Measurements from ENCODE around the gene DOCK2.
A peak's percentile ranks its signal among the peaks of the same experiment; 100 is the strongest.

The DOCK2 gene

DNA sequence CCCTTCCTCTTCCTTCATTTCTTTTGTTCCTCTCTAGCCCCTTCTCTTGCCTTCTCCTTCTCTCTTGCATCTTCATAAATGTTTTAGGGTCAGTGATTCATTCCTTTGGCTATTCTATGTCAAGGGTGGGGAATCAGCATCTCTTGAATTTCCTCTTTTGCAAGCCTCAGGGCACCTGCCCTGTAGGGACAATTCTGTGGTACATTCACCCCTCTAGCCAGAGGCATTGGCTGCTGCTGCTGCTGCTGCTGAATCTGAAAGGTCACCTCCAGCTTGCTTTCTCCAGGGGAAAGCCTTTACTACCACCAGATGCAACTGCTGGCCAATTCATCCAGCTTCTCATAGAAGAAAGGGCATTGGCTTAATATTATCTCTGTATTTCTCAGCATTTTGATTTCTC, 255.9 kb downstream of the DOCK2 start:
- Mint-ChIP-seq H3K4me1 (peaks cover 24% of the 10 kb centered on the region), H3K27me3 (no peaks in the 10 kb centered on the region), H3K9me3 (no peaks in the 10 kb centered on the region), H3K4me3 (no peak overlapping the region), H3K36me3 (peaks cover 26% of the 10 kb centered on the region), H3K27ac (peak overlapping the region; percentile 59)
- DNase-seq (ENCODE audit: low spot score in 2 of 2): no peak
- no peak for ATAC-seq (ENCODE audit: low read depth)

GRCh38 chr5:169893571-169893970, 256.5 kb downstream of the DOCK2 start:
- ATAC-seq (ENCODE audit: low read depth) (no peak), DNase-seq (ENCODE audit: low spot score in 2 of 2) (no peak)
- no peaks in the 10 kb centered on the region for H3K9me3 Mint-ChIP-seq
- no peaks in the 10 kb centered on the region for H3K27me3 Mint-ChIP-seq
- peaks cover 23% of the 10 kb centered on the region for H3K4me1 Mint-ChIP-seq
- H3K4me3 Mint-ChIP-seq: no peak overlapping the region
- no peak overlapping the region for H3K27ac Mint-ChIP-seq
- H3K36me3 Mint-ChIP-seq: peaks cover 25% of the 10 kb centered on the region

DNA sequence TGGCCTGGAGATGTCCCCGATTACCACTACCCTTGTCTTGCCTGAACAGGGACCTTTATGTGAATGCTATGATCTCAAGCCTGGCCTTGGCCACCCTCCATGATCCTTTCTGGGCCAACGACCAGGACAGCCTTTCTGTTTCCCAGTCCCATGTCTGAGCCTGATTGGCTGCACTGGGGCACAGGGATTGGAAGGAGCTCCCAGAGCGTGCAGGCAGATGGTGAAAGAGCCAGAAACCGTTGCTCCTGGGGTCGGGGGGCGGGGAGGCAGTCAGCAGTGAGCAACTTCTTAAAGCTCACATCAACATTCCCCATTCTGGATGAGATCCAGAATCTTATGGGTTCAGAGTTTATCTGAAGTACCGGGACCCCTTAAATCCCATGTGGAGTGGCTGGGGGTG, 258.9 kb downstream of the DOCK2 start:
- no peak for DNase-seq (ENCODE audit: low spot score in 2 of 2)
- H3K36me3 Mint-ChIP-seq: peaks cover 37% of the 10 kb centered on the region
- ATAC-seq (ENCODE audit: low read depth): no peak
- H3K27me3 Mint-ChIP-seq: no peaks in the 10 kb centered on the region
- H3K27ac Mint-ChIP-seq: no peak overlapping the region
- no peaks in the 10 kb centered on the region for H3K9me3 Mint-ChIP-seq
- H3K4me3 Mint-ChIP-seq: no peak overlapping the region
- peaks cover 26% of the 10 kb centered on the region for H3K4me1 Mint-ChIP-seq

DNA sequence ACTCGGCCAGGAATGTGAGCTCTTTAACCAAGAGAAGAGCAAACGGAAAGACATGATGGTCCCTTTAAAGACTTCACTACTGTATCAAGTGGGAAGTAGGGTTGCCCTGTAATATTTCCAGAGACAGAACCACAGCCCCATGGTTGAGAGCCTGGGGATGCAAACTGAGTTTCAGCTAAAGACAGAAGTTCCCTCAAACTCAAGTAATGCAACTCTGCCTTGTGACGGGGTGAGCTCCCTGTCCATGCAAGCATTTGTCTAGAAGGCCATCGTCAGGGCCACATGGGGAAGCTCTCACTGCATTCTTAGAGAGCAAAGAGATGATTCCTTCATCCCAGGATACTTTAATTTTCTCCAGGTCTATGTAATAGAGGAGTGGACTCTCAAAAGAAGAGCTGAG, 260.4 kb downstream of the DOCK2 start:
- Mint-ChIP-seq H3K4me1 (peaks cover 33% of the 10 kb centered on the region), H3K9me3 (no peaks in the 10 kb centered on the region), H3K27ac (no peak overlapping the region), H3K36me3 (peaks cover 45% of the 10 kb centered on the region), H3K4me3 (no peak overlapping the region), H3K27me3 (no peaks in the 10 kb centered on the region)
- no peak for ATAC-seq (ENCODE audit: low read depth)
- no peak for DNase-seq (ENCODE audit: low spot score in 2 of 2)

DNA sequence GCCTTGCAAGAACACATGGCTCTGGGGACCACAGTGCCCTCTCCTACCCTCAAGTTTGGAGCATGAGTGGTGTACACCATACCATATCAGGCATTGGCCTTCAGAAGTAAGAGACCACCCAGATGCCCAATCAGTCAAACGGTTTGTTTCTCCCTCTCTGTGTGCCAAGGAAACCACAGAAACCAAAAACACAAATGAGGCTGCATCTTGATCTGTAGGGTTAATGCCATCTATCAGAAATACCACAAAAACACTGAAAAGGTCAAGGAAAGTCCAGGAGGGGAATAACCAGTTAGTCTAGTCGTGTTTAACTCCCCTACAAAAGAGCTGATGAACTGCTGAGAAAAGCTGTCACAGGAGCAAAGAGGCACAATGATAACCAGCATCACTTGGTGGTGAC, 264.8 kb downstream of the DOCK2 start:
- no peaks in the 10 kb centered on the region for H3K9me3 Mint-ChIP-seq
- H3K4me1 Mint-ChIP-seq: peaks cover 29% of the 10 kb centered on the region
- H3K27ac Mint-ChIP-seq: peak overlapping the region; percentile 53
- ATAC-seq (ENCODE audit: low read depth) (no peak), DNase-seq (ENCODE audit: low spot score in 2 of 2) (no peak)
- H3K27me3 Mint-ChIP-seq: no peaks in the 10 kb centered on the region
- no peak overlapping the region for H3K4me3 Mint-ChIP-seq
- H3K36me3 Mint-ChIP-seq: peaks cover 31% of the 10 kb centered on the region

DNA sequence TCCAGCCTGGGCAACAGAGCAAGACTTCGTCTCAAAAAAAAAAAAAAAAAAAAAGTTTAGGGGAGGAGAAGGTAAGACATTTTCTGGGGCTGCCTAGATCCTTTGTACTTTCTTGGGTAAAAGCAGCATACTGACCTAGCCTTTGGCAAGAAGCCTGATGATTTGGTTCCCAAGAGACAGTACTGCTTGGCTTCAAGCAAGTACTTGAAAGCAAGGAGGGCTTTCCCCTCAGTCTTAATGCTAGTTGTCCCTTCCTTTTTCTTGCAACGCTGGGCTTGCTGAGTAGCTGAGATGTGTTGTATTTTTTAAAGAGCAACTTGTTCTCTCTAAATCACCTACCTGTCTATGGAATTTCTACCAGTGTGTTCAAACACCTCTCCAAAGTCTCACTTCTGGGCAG, 267.0 kb downstream of the DOCK2 start:
- Mint-ChIP-seq H3K4me1 (peaks cover 22% of the 10 kb centered on the region), H3K4me3 (no peak overlapping the region), H3K27ac (no peak overlapping the region), H3K9me3 (no peaks in the 10 kb centered on the region), H3K27me3 (no peaks in the 10 kb centered on the region), H3K36me3 (peaks cover 24% of the 10 kb centered on the region)
- DNase-seq (ENCODE audit: low spot score in 2 of 2) (no peak), ATAC-seq (ENCODE audit: low read depth) (no peak)

DNA sequence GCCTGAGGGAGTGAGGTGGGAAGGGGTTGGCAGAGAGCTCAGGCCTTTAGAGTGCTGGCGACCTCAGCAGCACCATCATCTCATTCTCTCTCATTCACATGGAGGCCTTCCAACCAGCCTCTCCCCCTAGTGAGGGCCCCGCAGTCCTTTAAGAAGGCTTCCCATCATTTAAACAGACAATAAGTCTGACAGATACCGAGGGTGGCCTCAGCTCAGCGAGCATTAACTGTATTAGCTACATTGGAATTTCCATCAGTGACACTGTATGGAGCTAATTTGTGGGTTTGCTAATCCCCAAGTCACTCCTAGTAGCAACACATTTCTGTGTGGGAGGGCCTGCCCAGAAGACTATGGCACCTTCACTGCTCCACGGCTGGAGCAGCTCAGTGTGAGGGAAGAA, 267.4 kb downstream of the DOCK2 start:
- Mint-ChIP-seq H3K4me1 (peaks cover 22% of the 10 kb centered on the region), H3K36me3 (peaks cover 24% of the 10 kb centered on the region), H3K27me3 (no peaks in the 10 kb centered on the region), H3K9me3 (no peaks in the 10 kb centered on the region), H3K27ac (no peak overlapping the region), H3K4me3 (no peak overlapping the region)
- DNase-seq (ENCODE audit: low spot score in 2 of 2) (no peak), ATAC-seq (ENCODE audit: low read depth) (no peak)

DNA sequence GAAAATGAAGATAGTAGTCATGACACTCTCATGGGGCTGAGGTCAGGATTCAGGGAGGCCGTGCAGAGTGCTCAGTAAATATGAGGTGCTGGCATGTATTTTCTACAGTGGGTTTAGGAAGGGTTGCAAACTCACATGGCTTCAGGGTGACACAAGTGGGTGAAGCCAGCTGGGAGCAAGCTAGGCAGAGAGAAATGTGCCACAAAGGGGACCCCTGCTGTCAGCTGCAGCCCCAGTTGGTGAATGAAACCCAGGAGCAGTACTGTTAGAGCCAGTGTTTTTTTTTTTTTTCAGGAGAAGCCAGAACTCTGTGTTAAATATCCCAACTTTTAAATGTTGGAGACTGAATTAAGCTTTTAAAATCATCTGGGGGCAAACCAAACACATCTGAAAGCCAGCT, 267.9 kb downstream of the DOCK2 start:
- Mint-ChIP-seq H3K4me1 (peaks cover 22% of the 10 kb centered on the region), H3K27me3 (no peaks in the 10 kb centered on the region), H3K27ac (no peak overlapping the region), H3K4me3 (no peak overlapping the region), H3K9me3 (no peaks in the 10 kb centered on the region), H3K36me3 (peaks cover 20% of the 10 kb centered on the region)
- ATAC-seq (ENCODE audit: low read depth) (no peak), DNase-seq (ENCODE audit: low spot score in 2 of 2) (no peak)

DNA sequence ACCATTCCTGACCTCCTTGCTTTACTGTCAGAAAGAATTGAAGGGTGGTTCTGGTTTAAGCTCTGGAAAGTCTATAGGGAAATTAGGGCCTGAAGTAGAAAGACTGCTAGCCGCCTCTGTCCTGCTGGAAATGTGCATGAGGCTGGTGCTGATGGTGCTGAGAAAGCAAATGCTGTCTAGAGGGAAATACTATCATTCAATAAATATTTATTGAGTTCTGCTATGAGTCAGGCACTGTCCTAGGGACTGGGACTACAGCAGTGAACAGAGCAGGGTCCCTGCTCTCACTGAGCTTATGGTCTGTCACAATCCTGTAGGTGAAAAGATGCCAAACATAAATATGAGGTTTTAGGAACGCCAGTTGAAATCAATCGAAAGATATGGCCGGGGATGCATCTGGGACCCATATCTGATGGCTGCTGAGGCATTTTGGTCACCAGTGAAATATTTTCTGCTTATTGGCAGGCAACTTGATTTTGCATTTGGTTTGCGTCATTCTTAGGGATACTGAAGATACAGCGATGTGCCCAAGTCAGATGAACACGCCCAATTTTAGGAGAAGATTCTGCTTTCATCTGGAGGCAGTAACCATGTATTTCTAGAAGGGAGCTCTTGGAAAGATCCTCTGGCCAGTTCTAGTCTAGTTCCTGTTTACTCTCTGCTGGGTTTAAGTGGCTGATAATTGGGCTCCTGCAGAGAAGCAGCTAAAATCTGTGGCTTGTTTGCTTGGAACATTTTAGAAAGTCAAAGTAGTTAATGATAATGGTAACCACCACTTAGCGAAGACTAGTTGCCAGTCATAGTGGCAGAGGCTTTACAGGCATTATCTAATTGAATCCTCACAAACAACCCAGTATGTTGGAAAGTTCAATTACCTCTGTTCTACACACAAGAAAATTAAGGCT, 269.9 kb downstream of the DOCK2 start:
- H3K27me3 Mint-ChIP-seq: no peaks in the 10 kb centered on the region
- peaks cover 5% of the 10 kb centered on the region for H3K36me3 Mint-ChIP-seq
- H3K4me1 Mint-ChIP-seq: peaks cover 8% of the 10 kb centered on the region
- H3K27ac Mint-ChIP-seq: no peak overlapping the region
- no peaks in the 10 kb centered on the region for H3K9me3 Mint-ChIP-seq
- DNase-seq (ENCODE audit: low spot score in 2 of 2) (no peak), ATAC-seq (ENCODE audit: low read depth) (no peak)
- no peak overlapping the region for H3K4me3 Mint-ChIP-seq

- Mint-ChIP-seq H3K4me1 (peaks cover 7% of the 10 kb centered on the region), H3K36me3 (peaks cover 8% of the 10 kb centered on the region), H3K27ac (no peak overlapping the region), H3K27me3 (no peaks in the 10 kb centered on the region), H3K4me3 (no peak overlapping the region), H3K9me3 (no peaks in the 10 kb centered on the region)
- no peak for ATAC-seq (ENCODE audit: low read depth)
- no peak for DNase-seq (ENCODE audit: low spot score in 2 of 2)
Observed at GRCh38 chr5:169908864-169909263, 271.8 kb downstream of the DOCK2 start.

DNA sequence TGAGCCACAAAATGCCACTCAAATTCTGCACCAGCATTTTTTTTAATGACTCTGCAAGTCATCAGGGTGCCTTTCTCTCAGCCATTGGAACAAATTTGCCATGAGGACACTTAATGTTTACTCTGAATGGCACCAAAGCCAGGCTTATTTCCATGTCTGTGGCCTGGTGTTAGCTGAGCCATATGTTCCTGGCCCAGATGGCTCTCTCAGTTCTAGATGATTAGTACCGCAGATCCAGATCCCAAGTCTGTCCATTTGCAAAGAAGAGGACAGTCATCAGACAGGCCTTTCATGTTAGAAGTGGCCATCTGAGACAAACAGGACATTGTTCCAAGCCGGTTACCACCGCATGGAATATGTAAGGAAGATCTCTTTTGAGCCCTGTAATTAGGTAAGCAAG, 272.9 kb downstream of the DOCK2 start:
- Mint-ChIP-seq H3K9me3 (no peaks in the 10 kb centered on the region), H3K4me3 (no peak overlapping the region), H3K36me3 (peaks cover 8% of the 10 kb centered on the region), H3K27me3 (no peaks in the 10 kb centered on the region), H3K4me1 (peaks cover 5% of the 10 kb centered on the region), H3K27ac (peak overlapping the region; percentile 50)
- ATAC-seq (ENCODE audit: low read depth) (no peak), DNase-seq (ENCODE audit: low spot score in 2 of 2) (no peak)

- Mint-ChIP-seq H3K4me1 (peaks cover 5% of the 10 kb centered on the region), H3K27ac (peak overlapping the region; percentile 50), H3K27me3 (no peaks in the 10 kb centered on the region), H3K4me3 (no peak overlapping the region), H3K9me3 (no peaks in the 10 kb centered on the region), H3K36me3 (peaks cover 8% of the 10 kb centered on the region)
- no peak for DNase-seq (ENCODE audit: low spot score in 2 of 2)
- no peak for ATAC-seq (ENCODE audit: low read depth)
Observed at GRCh38 chr5:169910393-169910792, 273.3 kb downstream of the DOCK2 start.

GRCh38 chr5:169911448-169912212, 274.6 kb downstream of the DOCK2 start:
- Mint-ChIP-seq H3K4me3 (no peak overlapping the region), H3K9me3 (no peaks in the 10 kb centered on the region), H3K4me1 (peaks cover 5% of the 10 kb centered on the region), H3K36me3 (peaks cover 8% of the 10 kb centered on the region), H3K27me3 (no peaks in the 10 kb centered on the region), H3K27ac (no peak overlapping the region)
- no peak for DNase-seq (ENCODE audit: low spot score in 2 of 2)
- no peak for ATAC-seq (ENCODE audit: low read depth)

DNA sequence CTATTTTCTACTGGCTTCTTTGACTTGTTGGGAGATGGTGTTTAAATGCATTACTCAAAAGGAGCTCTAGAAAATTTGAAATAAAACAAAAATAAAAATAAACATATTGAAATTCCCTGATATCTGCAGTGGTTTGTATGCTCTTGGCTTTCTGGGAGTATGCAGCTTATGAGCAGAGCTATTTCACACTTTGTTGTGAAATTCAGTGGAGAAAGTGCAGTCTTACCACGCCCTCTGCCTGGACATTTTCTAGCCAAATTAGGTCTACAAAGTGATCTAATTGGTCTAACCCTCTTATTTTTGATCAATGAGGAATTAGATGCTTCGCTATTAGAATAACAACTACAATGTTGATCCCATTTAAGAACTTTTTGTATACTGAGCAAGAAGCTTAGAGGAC, 276.4 kb downstream of the DOCK2 start:
- Mint-ChIP-seq H3K4me3 (no peak overlapping the region), H3K4me1 (peaks cover 5% of the 10 kb centered on the region), H3K27me3 (no peaks in the 10 kb centered on the region), H3K36me3 (peaks cover 14% of the 10 kb centered on the region), H3K27ac (no peak overlapping the region), H3K9me3 (no peaks in the 10 kb centered on the region)
- DNase-seq (ENCODE audit: low spot score in 2 of 2) (no peak), ATAC-seq (ENCODE audit: low read depth) (no peak)

Measured in memory B cell (primary cell).